K562 (cell line): ENCODE measurements around the gene MIEF2. TPM values are rescaled to one million over a fixed set of nuclear protein-coding genes. Genes with fewer than 3 reads are reported as not detected.

ENCODE experiments used
- ATAC-seq: fragments of 200-7000 bp; cut with Tn5 transposase; 3 replicates; pipeline ENCODE4 v1.9.1; 2020; ENCODE audit warnings: moderate library complexity
- BruUV-seq: library from RNA; stranded (reverse); fragments of 400-500 nt; replicated peaks from 2 replicates; lab custom pipeline; 2021; lab: Mats Ljungman, UMichigan
- CTCF ChIA-PET: fragments of 300-600 bp; formaldehyde crosslinking; extraction: SDS; loops from one replicate; lab custom pipeline; 2021; ENCODE audit warnings: low intra/inter-chr PET ratio; lab: Yijun Ruan, JAX
- POLR2A ChIA-PET: fragments of 300-600, 350-650 bp; sonication (Branson Sonifier 250); formaldehyde crosslinking; extraction: SDS; loops from one replicate; lab custom pipeline; 2021; ENCODE audit warnings: antibody characterized with exemption, inconsistent platforms; lab: Yijun Ruan, JAX
- DNase-seq, 4 experiments: peaks; one replicate each; pipeline versions ENCODE4 v3.0.0 to v3.0.0-alpha.2; 2011 to 2018; ENCODE audit warnings: low spot score in 3 of 4, mixed read lengths in 3 of 4; ENCODE audit errors: extremely low read depth in 1 of 4
- FAIRE-seq: peaks from 2 replicates; lab custom pipeline; 2011; peaks lifted over from hg19 to GRCh38; lab: Jason Lieb, UNC
- H2AFZ ChIP-seq: 2 replicates; pipeline ENCODE4 v1.6.0; 2011; ENCODE audit warnings: low read depth, low read length, control low read depth, inconsistent platforms
- H3K27ac ChIP-seq: fragments of 200-600 bp; 3 replicates; pipeline ENCODE4 v1.8.0; 2011; ENCODE audit warnings: low read depth, mild to moderate bottlenecking, control low read depth, inconsistent platforms, low read length, moderate library complexity, mixed read lengths; ENCODE audit errors: extremely low read depth
- H3K27me3 ChIP-seq, 2 experiments: fragments of 300-600 bp in 1 of 2; 2 replicates in 1 of 2; 3 replicates in 1 of 2; pipeline versions ENCODE4 v1.6.0 to v1.8.0; 2011; ENCODE audit warnings: inconsistent platforms in 2 of 2, low read length in 2 of 2, mild to moderate bottlenecking in 1 of 2, mixed read lengths in 1 of 2, moderate library complexity in 1 of 2; ENCODE audit not compliant: control insufficient read depth in 2 of 2, insufficient read depth in 2 of 2
- H3K36me3 ChIP-seq: fragments of 300-600 bp; 3 replicates; pipeline ENCODE4 v1.8.0; 2011; ENCODE audit warnings: mild to moderate bottlenecking, low read length, inconsistent platforms; ENCODE audit not compliant: control insufficient read depth, insufficient read depth
- H3K4me1 ChIP-seq, 2 experiments: fragments of 200-600 bp in 1 of 2; replicated peaks in 1 of 2; 2 replicates in 1 of 2; 3 replicates in 1 of 2; pipeline versions ENCODE4 v1.5.1 to v1.8.0; 2011; ENCODE audit warnings: inconsistent platforms in 2 of 2, low read length in 2 of 2, mild to moderate bottlenecking in 1 of 2, mixed read lengths in 1 of 2, moderate library complexity in 1 of 2; ENCODE audit not compliant: control insufficient read depth in 2 of 2, insufficient read depth in 2 of 2
- H3K4me2 ChIP-seq: 2 replicates; pipeline ENCODE4 v1.6.1; 2011; ENCODE audit warnings: low read length, control low read depth, inconsistent platforms, mixed read lengths; ENCODE audit not compliant: insufficient read depth
- H3K4me3 ChIP-seq: fragments of 200-600 bp; sonication (generic), shearing (Covaris generic); 2 replicates; pipeline ENCODE4 v1.5.1; 2016; ENCODE audit warnings: control low read depth, inconsistent platforms
- H3K79me2 ChIP-seq: fragments of 200-600 bp; 3 replicates; pipeline ENCODE4 v1.8.0; 2011; ENCODE audit warnings: low read length, inconsistent platforms; ENCODE audit not compliant: control insufficient read depth, insufficient read depth
- H3K9ac ChIP-seq, 2 experiments: 2 replicates each; pipeline versions ENCODE4 v1.6.0 to v1.6.1; 2011; ENCODE audit warnings: low read depth in 2 of 2, low read length in 2 of 2, control low read depth in 1 of 2, inconsistent platforms in 1 of 2, mild to moderate bottlenecking in 1 of 2, mixed read lengths in 1 of 2; ENCODE audit not compliant: insufficient read depth in 1 of 2
- H3K9me1 ChIP-seq: one replicate; pipeline ENCODE4 v1.6.0; 2011; ENCODE audit warnings: inconsistent platforms, mild to moderate bottlenecking, low read length, moderate library complexity; ENCODE audit not compliant: control insufficient read depth, insufficient read depth
- H3K9me3 ChIP-seq: replicated peaks from 2 replicates; pipeline ENCODE4 v1.5.1; 2011; ENCODE audit warnings: low read depth, low read length, inconsistent platforms; ENCODE audit not compliant: control insufficient read depth, insufficient read depth
- H4K20me1 ChIP-seq: replicated peaks from 2 replicates; pipeline ENCODE4 v1.6.1; 2011; ENCODE audit warnings: low read length, inconsistent platforms, mixed read lengths; ENCODE audit not compliant: control insufficient read depth, insufficient read depth
- FIP1L1 ChIP-seq: fragments of 200-400 bp; formaldehyde crosslinking; IDR thresholded peaks from 2 replicates; pipeline ENCODE4 v1.6.1; 2018; ENCODE audit warnings: mild to moderate bottlenecking, low read depth, low read length; ENCODE audit not compliant: poor library complexity, severe bottlenecking
- JUNB ChIP-seq: fragments of 450-650 bp; formaldehyde crosslinking; conservative IDR thresholded peaks from 2 replicates; pipeline ENCODE4 v1.4.0; 2020; ENCODE audit warnings: mild to moderate bottlenecking
- RBM22 ChIP-seq: fragments of 200-400 bp; formaldehyde crosslinking; IDR thresholded peaks from 2 replicates; pipeline ENCODE4 v1.6.1; 2018; ENCODE audit warnings: low read length, low read depth; ENCODE audit not compliant: poor library complexity, severe bottlenecking
- RBM39 ChIP-seq: fragments of 200-400 bp; formaldehyde crosslinking; optimal IDR thresholded peaks from 2 replicates; pipeline ENCODE3; 2018; ENCODE audit warnings: low read depth, low read length
- RFX7 ChIP-seq: fragments of 250-450 bp; sonication (Bioruptor Pico); IDR thresholded peaks from 2 replicates; pipeline ENCODE4 v1.5.1; 2021; ENCODE audit warnings: mild to moderate bottlenecking
- ZNF239 ChIP-seq: fragments of 250-450 bp; sonication (Bioruptor Pico); IDR thresholded peaks from 2 replicates; pipeline ENCODE4 v1.4.0; 2020; ENCODE audit warnings: mild to moderate bottlenecking
- ZNF79 ChIP-seq: fragments of 250-450 bp; sonication (Bioruptor Pico); IDR thresholded peaks from 2 replicates; pipeline ENCODE4 v1.4.0; 2020; ENCODE audit warnings: low read depth, mild to moderate bottlenecking, moderate library complexity
- WGBS: fragments of 100-300 bp; shearing (Covaris generic); methylation state at CpG from one replicate; pipeline ENCODE4 v1.1.6; 2016; ENCODE audit warnings: low coverage, mixed read lengths; ENCODE audit not compliant: insufficient coverage; ENCODE audit errors: missing lambda C conversion rate; 5-methylcytosine and 5-hydroxymethylcytosine counted together
- in situ Hi-C: fragments of 300-500 bp; cut with MboI; formaldehyde crosslinking; loops from 4 replicates; pipeline ENCODE4 v1.15.0; 2018; ENCODE audit warnings: inconsistent platforms, mixed read lengths
- intact Hi-C: fragments of 100-400 bp; cut with micrococcal nuclease; formaldehyde crosslinking; loops from 2 replicates; pipeline ENCODE4 v1.14.2; 2022
- polyA plus RNA-seq, 8 experiments: library from polyadenylated mRNA; depleted of rRNA in 4 of 8; stranded (reverse) in 5 of 8; unstranded in 3 of 8; fragments of >200 nt; fragmentation: Nextera tagmentation in 2 of 8; fragmentation: Illumina TruSeq in 1 of 8; extraction: Ambion mirVana in 2 of 8; extraction: Trizol in 1 of 8; gene quantifications; 2 replicates each; pipeline versions ENCODE4 v1.2.1 to v1.2.3, GENCODE V29; 2011 to 2014; ENCODE audit warnings: inconsistent platforms in 1 of 8, missing spikeins in 1 of 8
- total RNA-seq, 7 experiments: library from RNA; depleted of rRNA in 6 of 7; stranded (reverse); fragments of >200 nt in 6 of 7; fragmentation: Illumina TruSeq in 2 of 7; extraction: Trizol in 2 of 7; gene quantifications; 2 replicates each; pipeline versions ENCODE4 v1.2.1 to v1.2.3, GENCODE V29; 2011 to 2021; ENCODE audit warnings: low replicate concordance in 1 of 7
- TF ChIP-seq, protein P1 (sequence below): fragments of 450-650 bp; formaldehyde crosslinking; IDR thresholded peaks from 2 replicates; pipeline ENCODE4 v1.4.0; 2020; ENCODE audit warnings: mild to moderate bottlenecking, moderate library complexity

The MIEF2 gene
- total and polyA plus RNA-seq, 9 of the 15 experiments (the other 6 are each of a cell fraction or from before 2014, with no cell fraction given) = 0.10 to 8.2 (median 2.4) TPM

- no peak overlapping the region for H3K27ac ChIP-seq
- H3K4me3 ChIP-seq = no peak overlapping the region
- no peak for ATAC-seq
- ChIA-PET CTCF (no interaction called here), POLR2A (interaction anchor here (0.9 kb wide), 1 partner anchor 9 kb away, joined by 3 read pairs; no protein-coding TSS in a partner anchor)
- WGBS = 70% methylated on average over 16 of the region's 18 CpGs
- in situ Hi-C loops (no loop called here), intact Hi-C loops (no loop called here)
- no peak for DNase-seq
- no peaks in the 10 kb centered on the region for H3K79me2 ChIP-seq
- H3K27me3 ChIP-seq = no peaks in the 10 kb centered on the region
- no peak overlapping the region for H3K4me2 ChIP-seq
- no peaks in the 10 kb centered on the region for H3K9me1 ChIP-seq
- peaks cover 0 to 16% of the 10 kb centered on the region in 2 experiments; a peak in 1 of 5 replicates for H3K4me1 ChIP-seq
- no peak for FAIRE-seq
- H4K20me1 ChIP-seq = no peaks in the 10 kb centered on the region
- TF ChIP-seq RFX7 (CRISPR knock-in tag) = no peak
- no peak for TF ChIP-seq FIP1L1
- TF ChIP-seq RBM22 = no peak
- no peak for TF ChIP-seq JUNB (CRISPR knock-in tag)
- TF ChIP-seq, protein P1, sequence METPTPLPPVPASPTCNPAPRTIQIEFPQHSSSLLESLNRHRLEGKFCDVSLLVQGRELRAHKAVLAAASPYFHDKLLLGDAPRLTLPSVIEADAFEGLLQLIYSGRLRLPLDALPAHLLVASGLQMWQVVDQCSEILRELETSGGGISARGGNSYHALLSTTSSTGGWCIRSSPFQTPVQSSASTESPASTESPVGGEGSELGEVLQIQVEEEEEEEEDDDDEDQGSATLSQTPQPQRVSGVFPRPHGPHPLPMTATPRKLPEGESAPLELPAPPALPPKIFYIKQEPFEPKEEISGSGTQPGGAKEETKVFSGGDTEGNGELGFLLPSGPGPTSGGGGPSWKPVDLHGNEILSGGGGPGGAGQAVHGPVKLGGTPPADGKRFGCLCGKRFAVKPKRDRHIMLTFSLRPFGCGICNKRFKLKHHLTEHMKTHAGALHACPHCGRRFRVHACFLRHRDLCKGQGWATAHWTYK (CRISPR knock-in tag) = no peak
- TF ChIP-seq RBM39 = no peak
- no peak for TF ChIP-seq ZNF79 (CRISPR knock-in tag)
- TF ChIP-seq ZNF239 (CRISPR knock-in tag) = no peak
- TF ChIP-seq, all 486 proteins: peak for 0
- Histone ChIP-seq H2AFZ (no peak overlapping the region), H3K9me3 (no peaks in the 10 kb centered on the region), H3K9ac (no peak overlapping the region), H3K36me3 (no peaks in the 10 kb centered on the region)
- no TSS peak for BruUV-seq
Observed at GRCh38 chr17:18236494-18236893, 24.0 kb upstream of the MIEF2 start.
